Spleen (tissue), 11 donors: Measurements from ENCODE around the gene ANO3. TPM values are rescaled to one million over a fixed set of nuclear protein-coding genes. Genes with fewer than 3 reads are reported as not detected.
"Not testable (repeated sequence)": the region's sequence is repeated elsewhere in the genome, so short reads cannot be mapped to it uniquely, and the experiment has no call there.

Experiments used
- DNase-seq: peaks from one replicate; pipeline ENCODE4 v3.0.0-alpha.2; 2020
- H3K27ac ChIP-seq, 8 donors: fragments of 200-600 bp; sonication (generic) in 7 of 8; 1 replicate in 4 of 8; 2 replicates in 4 of 8; pipeline versions ENCODE4 v1.5.0 to v1.8.0; 2016 to 2021; ENCODE audit warnings: inconsistent platforms in 4 of 8, mild to moderate bottlenecking in 4 of 8, moderate library complexity in 1 of 8
- H3K27me3 ChIP-seq, 7 donors: fragments of 200-600 bp; sonication (generic) in 6 of 7; replicated peaks in 1 of 7; 1 replicate in 4 of 7; 2 replicates in 3 of 7; pipeline versions ENCODE4 v1.5.0 to v1.8.0; 2016 to 2021; ENCODE audit warnings: inconsistent platforms in 3 of 7, mild to moderate bottlenecking in 1 of 7
- H3K36me3 ChIP-seq, 6 donors: fragments of 200-600 bp; sonication (generic) in 5 of 6; 1 replicate in 4 of 6; 2 replicates in 2 of 6; pipeline versions ENCODE4 v1.5.0 to v1.8.0; 2016 to 2021; ENCODE audit warnings: inconsistent platforms in 2 of 6
- H3K4me1 ChIP-seq, 6 donors: fragments of 200-600 bp; sonication (generic) in 5 of 6; 1 replicate in 3 of 6; 2 replicates in 3 of 6; pipeline versions ENCODE4 v1.5.0 to v1.8.0; 2016 to 2021; ENCODE audit warnings: inconsistent platforms in 3 of 6
- H3K4me3 ChIP-seq, 8 donors: fragments of 200-600 bp; sonication (generic) in 7 of 8; 1 replicate in 4 of 8; 2 replicates in 4 of 8; pipeline versions ENCODE4 v1.5.0 to v1.8.0; 2016 to 2021; ENCODE audit warnings: inconsistent platforms in 4 of 8, mild to moderate bottlenecking in 4 of 8, moderate library complexity in 2 of 8
- H3K9me3 ChIP-seq, 8 donors: fragments of 200-600 bp; sonication (generic) in 7 of 8; 1 replicate in 4 of 8; 2 replicates in 4 of 8; pipeline versions ENCODE4 v1.5.0 to v1.8.0; 2016 to 2021; ENCODE audit warnings: inconsistent platforms in 4 of 8
- CTCF ChIP-seq, 11 experiments: fragments of 200-600 bp in 7 of 11; fragments of 450-650 bp in 4 of 11; sonication (generic) in 4 of 11; IDR thresholded peaks in 8 of 11; conservative IDR thresholded peaks in 3 of 11; 1 replicate in 7 of 11; 2 replicates in 4 of 11; pipeline versions ENCODE4 v1.4.0 to v1.8.0; 2016 to 2021; ENCODE audit warnings: antibody characterized with exemption in 11 of 11, inconsistent platforms in 4 of 11, mild to moderate bottlenecking in 1 of 11
- POLR2A ChIP-seq, 3 donors: fragments of 450-650 bp; IDR thresholded peaks; one replicate each; pipeline ENCODE4 v1.5.1; 2017; ENCODE audit warnings: antibody characterized with exemption in 3 of 3, mild to moderate bottlenecking in 1 of 3
- POLR2AphosphoS5 ChIP-seq, 3 donors: sonication (generic); formaldehyde crosslinking; IDR thresholded peaks; one replicate each; pipeline ENCODE4 v1.5.1; 2017; ENCODE audit warnings: antibody characterized with exemption in 3 of 3
- WGBS, 5 donors: extraction: QIAGEN DNeasy Blood & Tissue Kit in 3 of 5; methylation state at CpG; one replicate each; pipeline versions ENCODE4 v1.1.5 to v1.1.7; 2013 to 2018; 5-methylcytosine and 5-hydroxymethylcytosine counted together
- intact Hi-C: fragments of 100-400 bp; cut with DNase I; formaldehyde crosslinking; loops from one replicate; pipeline ENCODE4 v1.15.0; 2023; ENCODE audit warnings: low total_unique reads
- polyA plus RNA-seq, 3 donors: library from polyadenylated mRNA; stranded (reverse); fragments of 200-250 nt; gene quantifications; one replicate each; pipeline ENCODE4 v1.2.1, GENCODE V29; 2013
- total RNA-seq, 7 donors: library from RNA; depleted of rRNA in 3 of 7; stranded (reverse); fragments of >200 nt in 3 of 7; fragmentation: NEBNext Ultra II Directional in 4 of 7; extraction: Animal tissue kit (Norgen Biotek cat#: 25700) in 4 of 7; gene quantifications; one replicate each; pipeline versions ENCODE4 v1.1.0 to v1.2.1, GENCODE V29; 2016 to 2021
- donor health status: healthy with polysubstance abuse.
- donor health status: DM: no; HTN: no; CAD: no; lungs with moderate emphysema.
- donor health status: DM: no; HTN: no; CAD: no.
- donor health status: Bipolar disorder and iron deficiency.
- donor health status: healthy.
- donor health status: DM: no; HTN: no; CAD: no.
- donor health status: DM: yes; HTN: yes; CAD: no.

The ANO3 gene
- total and polyA plus RNA-seq, 10 donors: 0.03 to 2.6 (median 0.26) TPM; not detected in 4

DNA sequence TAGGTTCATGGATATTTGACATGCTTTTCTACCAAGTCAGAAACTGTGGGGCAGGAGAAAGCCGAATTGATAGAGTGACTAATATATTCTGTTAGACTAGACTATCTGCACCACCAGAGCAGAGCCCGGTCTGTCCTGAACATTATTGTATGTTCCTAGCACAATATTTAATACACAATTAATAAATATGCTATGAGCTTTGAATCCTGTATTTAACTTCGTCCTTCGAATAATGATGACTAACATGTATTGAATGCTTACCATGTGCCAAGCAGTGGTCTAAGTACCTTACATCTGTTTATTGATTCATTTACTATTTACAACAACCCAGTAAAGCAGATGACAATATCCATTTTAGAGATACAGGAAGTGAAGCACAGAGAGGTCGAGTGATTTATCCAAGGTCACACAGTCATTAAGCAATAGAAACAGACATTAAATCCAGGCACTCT lies 44.8 kb upstream of the ANO3 start:
- 81 to 90% (median 87%) methylated on average over 5 of the region's 5 CpGs for WGBS, 5 donors

DNA sequence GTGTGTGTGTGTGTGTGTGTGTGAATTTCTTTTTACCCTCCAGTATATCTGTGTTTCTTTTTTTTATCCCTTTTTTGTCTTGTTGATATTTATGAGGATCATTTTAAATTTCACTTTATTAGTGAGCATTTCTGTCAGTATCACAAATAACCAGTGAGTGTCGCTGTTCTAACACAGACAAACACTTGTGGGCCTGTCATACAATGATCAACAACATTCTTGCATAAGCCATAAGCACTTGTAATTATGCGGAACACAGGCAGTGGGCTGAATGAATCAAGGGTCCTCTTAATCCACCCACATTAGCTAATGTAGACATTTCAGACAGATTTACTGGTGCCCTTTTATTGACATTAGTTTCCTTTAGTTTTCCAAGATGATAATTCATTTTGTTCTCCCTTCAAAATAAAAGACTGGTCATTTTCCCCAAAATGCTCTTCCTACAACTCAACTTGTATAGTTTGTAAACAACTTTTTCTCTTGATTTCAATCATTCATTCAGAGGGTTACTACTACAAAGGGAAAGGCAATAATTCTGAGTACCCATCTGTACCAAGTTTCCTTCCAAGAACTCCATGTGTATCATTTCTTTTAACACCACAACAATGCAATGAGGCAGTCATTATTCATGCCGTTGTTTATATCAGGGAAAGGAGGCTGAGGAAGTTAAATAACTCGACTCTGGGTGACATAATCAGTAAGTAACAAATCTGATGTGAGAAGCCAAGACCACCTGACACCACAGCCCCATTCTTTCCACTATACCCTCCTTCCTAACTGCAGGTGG lies 34.5 kb upstream of the ANO3 start:
- DNase-seq: no peak
- Histone ChIP-seq H3K27ac (no peak overlapping the region), H3K27me3 (no peaks in the 10 kb centered on the region), H3K4me3 (no peak overlapping the region), H3K9me3 (no peaks in the 10 kb centered on the region), H3K36me3 (no peaks in the 10 kb centered on the region), H3K4me1 (no peaks in the 10 kb centered on the region)
- TF ChIP-seq POLR2AphosphoS5 (IDR thresholded peaks at IDR 0.05) (no peak), CTCF (IDR thresholded peaks at IDR 0.05 in 8 of 11, conservative IDR thresholded peaks at IDR 0.05 in 3 of 11) (peak in 10 of 11 experiments; percentile 12 to 46 (median 38)), POLR2A (IDR thresholded peaks at IDR 0.05) (no peak)
- 19 to 27% (median 25%) methylated on average over 4 of the region's 4 CpGs for WGBS, 5 donors
- intact Hi-C loops: loop anchor here (10.0 kb wide), 1 partner anchor 1197 kb away; no protein-coding TSS in a partner anchor

More for the DNA sequence above, 44.8 kb upstream of the ANO3 start:
- TF ChIP-seq CTCF (IDR thresholded peaks at IDR 0.05 in 8 of 11, conservative IDR thresholded peaks at IDR 0.05 in 3 of 11) (no peak), POLR2A (IDR thresholded peaks at IDR 0.05) (no peak), POLR2AphosphoS5 (IDR thresholded peaks at IDR 0.05) (no peak)
- no peaks in the 10 kb centered on the region for H3K9me3 ChIP-seq
- no peak overlapping the region for H3K27ac ChIP-seq
- peaks cover 0 to 4% (median 0%) of the 10 kb centered on the region in 7 donors for H3K27me3 ChIP-seq
- intact Hi-C loops: no loop called here
- H3K36me3 ChIP-seq: no peaks in the 10 kb centered on the region
- DNase-seq: no peak
- no peak overlapping the region for H3K4me3 ChIP-seq
- peaks cover 0 to 8% (median 2%) of the 10 kb centered on the region in 6 donors for H3K4me1 ChIP-seq

GRCh38 chr11:26316372-26316771 lies 15.6 kb upstream of the ANO3 start:
- 49 to 61% (median 58%) methylated on average over 5 of the region's 5 CpGs for WGBS, 5 donors
- H3K27me3 ChIP-seq, H3K4me1 ChIP-seq, H3K27ac ChIP-seq, H3K9me3 ChIP-seq, DNase-seq, H3K36me3 ChIP-seq, H3K4me3 ChIP-seq, intact Hi-C loops: not testable (repeated sequence)

DNA sequence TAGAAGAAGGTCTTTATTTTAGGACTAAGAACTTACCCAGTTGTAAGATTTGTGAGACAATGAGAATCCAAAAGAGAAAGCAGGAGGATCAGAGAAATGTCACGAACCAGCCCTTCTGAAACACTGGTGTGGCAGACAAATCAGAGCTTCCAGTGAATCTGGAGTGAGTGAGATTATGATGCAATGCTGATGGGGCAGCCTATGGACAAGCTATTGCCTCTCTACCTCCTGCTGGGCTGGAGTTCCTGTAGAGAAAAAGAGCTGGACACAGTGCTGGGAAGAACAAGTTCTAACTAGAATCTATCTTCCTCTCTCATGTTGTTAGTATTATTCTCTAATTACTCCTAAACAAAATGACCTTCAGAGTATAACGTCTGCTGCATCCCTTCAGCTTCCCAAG lies 12.0 kb upstream of the ANO3 start:
- Histone ChIP-seq H3K27me3 (no peaks in the 10 kb centered on the region), H3K36me3 (no peaks in the 10 kb centered on the region), H3K4me1 (no peaks in the 10 kb centered on the region), H3K9me3 (no peaks in the 10 kb centered on the region), H3K27ac (no peak overlapping the region), H3K4me3 (no peak overlapping the region)
- intact Hi-C loops: no loop called here
- 29 to 39% (median 32%) methylated on average over 2 of the region's 2 CpGs for WGBS, 5 donors
- no peak for DNase-seq
- TF ChIP-seq POLR2AphosphoS5 (IDR thresholded peaks at IDR 0.05) (no peak), POLR2A (IDR thresholded peaks at IDR 0.05) (no peak), CTCF (IDR thresholded peaks at IDR 0.05 in 8 of 11, conservative IDR thresholded peaks at IDR 0.05 in 3 of 11) (no peak)
